GM21723 (cell line): ENCODE data around the gene CPEB3.
A peak's percentile ranks its signal among the peaks of the same experiment; 100 is the strongest.
"Not testable (repeated sequence)": the region's sequence is repeated elsewhere in the genome, so short reads cannot be mapped to it uniquely, and the experiment has no call there.

ENCODE experiments used
- ATAC-seq: cut with Tn5 transposase; IDR thresholded peaks from one replicate; pipeline ENCODE4 v1.9.1; 2021; ENCODE audit warnings: mild to moderate bottlenecking, moderate library complexity; ENCODE audit not compliant: unreplicated experiment

CPEB3 gene

GRCh38 chr10:92216608-92217007 lies 74.3 kb downstream of the CPEB3 start:
- not testable (repeated sequence) for ATAC-seq

DNA sequence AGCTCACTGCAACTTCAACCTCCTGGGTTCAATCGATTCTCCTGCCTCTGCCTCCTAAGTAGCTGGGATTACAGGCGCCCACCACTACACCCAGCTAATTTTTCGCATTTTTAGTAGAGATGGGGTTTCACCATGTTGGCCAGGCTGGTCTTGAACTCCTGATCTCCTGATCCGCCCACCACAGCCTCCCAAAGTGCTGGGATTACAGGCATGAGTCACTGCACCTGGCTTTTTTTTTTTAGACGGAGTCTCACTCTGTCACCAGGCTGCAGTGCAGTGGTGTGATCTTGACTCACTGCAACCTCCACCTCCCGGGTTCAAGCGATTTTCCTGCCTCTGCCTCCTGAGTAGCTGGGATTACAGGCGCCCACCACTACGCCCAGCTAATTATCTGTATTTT lies 75.7 kb downstream of the CPEB3 start:
- not testable (repeated sequence) for ATAC-seq

DNA sequence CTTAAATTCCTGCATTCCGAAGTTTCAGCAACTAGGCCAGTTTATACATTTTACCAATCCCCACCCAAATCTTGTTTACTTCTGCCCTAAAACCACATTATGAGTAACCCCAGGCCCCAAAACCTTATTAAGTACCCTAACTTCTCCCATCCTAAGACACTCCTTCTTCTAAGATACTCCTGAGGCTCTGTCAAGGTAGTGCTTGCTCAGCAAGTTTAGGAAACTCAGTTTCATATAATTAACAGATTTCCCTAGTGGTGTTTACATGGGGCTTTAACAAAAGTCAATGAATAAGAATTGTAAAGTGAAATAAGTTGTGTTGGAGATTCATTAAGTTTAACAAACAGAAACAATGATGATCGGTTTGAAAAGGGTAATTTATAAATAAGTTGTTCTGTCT lies 77.8 kb downstream of the CPEB3 start:
- no peak for ATAC-seq

- no peak for ATAC-seq
Observed at GRCh38 chr10:92208736-92209135, 82.1 kb downstream of the CPEB3 start.

- ATAC-seq: no peak
Observed at GRCh38 chr10:92208157-92208720, 82.6 kb downstream of the CPEB3 start.

GRCh38 chr10:92207061-92207460 lies 83.8 kb downstream of the CPEB3 start:
- ATAC-seq: no peak

- no peak for ATAC-seq
Observed at GRCh38 chr10:92203919-92204623, 86.8 kb downstream of the CPEB3 start.

DNA sequence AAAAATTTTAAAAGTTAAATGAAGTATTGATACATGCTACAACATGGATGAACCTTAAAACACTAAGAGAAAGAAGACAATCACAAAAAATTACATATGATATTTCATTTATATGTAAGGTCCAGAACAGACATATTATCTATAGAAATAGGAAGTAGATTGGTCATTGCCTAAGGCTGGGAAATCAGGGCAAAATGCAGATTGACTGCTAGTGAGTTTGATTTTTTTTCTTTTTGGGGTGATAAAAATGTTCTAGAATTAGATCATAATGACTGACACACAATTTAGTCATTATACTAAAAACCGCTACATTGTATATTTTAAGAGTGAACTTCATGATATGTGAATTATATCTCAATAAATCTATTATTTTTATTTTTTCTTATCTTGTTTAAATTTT lies 88.3 kb downstream of the CPEB3 start:
- ATAC-seq: no peak

DNA sequence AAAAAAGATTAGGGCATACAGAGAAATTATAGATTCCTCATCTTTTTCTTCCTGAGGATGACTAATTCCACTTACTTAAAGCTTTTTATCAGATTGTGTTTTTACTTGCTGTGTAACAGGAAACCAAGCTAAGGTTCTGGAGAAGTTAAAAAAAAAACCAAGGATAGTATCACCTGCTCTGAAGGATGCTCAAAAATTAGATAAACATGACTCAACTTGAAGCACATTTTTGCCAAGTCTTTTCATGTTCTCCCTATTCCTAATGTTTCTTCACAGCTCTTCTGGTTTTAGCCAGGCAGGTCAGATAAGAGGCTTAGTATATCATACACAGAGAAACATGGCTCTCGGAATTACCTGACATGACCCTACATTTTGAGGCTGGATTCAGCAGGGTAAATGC lies 90.3 kb downstream of the CPEB3 start:
- ATAC-seq: no peak

GRCh38 chr10:92187101-92187500 lies 103.8 kb downstream of the CPEB3 start:
- peak; percentile 61 for ATAC-seq

- no peak for ATAC-seq
Observed at GRCh38 chr10:92184977-92185376, 105.9 kb downstream of the CPEB3 start.

DNA sequence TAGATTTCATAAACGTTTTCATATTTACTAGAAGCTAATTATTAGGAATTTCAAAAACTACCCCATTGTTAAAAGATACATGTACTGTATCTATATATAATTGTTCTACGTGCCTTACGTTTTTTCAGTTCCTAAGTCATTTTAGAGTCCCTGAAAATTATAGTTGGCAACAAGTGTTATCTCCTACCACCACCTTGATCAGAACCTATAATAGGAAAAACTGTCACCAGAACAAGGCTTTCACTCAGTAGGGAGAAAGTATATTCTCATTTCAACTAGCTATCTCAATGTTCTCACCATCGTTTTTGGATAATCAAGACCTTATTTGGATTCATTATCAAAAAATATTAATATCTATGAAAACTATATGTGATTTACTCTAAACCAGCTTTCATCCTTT lies 107.7 kb downstream of the CPEB3 start:
- ATAC-seq: no peak

DNA sequence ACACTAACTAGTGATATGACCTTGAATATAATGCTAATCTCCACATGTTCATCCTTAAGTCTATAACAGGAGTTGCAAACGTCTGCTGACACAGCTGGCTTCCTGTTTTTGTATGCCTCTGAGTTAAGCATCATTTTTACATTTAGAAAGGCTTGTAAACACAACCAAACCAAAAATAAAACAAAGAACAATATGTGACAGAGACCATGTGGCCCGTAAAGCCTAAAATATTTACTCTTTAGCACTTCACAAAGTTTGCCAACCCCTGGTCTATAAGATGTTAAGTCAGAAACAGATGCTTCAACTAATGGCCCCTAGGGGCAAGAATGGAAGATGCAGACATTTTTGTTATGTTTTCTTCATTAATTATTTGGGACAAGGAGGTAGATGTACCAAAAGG lies 109.3 kb downstream of the CPEB3 start:
- ATAC-seq: no peak

DNA sequence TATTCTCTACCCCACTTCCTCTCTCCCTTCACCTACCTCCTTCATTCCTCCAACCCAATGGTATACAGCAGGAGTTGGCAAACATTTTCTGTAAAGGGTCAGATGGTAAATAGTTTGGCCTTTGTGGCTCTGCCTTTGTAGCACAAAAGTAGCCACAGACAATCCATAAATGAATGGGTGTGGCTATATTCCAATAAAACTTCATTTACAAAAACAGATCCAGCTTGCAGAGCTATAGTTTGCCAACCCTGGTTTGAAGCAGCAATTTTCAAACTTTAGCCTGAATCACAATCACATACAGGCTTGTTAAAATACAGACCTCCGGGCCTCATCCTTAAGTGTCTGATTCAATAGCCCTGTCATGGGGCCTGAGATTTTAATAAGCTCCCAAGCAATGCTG lies 110.5 kb downstream of the CPEB3 start:
- no peak for ATAC-seq

DNA sequence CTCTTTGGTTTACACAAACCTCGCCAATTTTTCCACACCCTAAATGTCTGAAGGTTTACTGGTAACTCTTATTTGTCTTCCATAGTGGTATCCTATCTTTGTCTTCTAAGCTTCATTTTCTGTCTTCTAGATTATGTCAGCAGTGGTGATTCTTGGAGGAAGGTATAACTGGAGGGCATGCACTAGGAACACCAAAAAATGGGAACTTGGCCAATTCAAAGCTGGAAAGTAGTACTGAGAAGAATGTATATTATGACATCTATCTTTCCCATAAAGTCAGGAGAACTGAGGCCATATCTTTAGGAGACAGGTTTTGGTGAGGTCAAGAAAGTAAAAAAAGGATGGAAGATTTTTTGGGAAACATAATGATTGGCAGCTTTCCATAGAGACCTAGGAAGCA lies 113.3 kb downstream of the CPEB3 start:
- ATAC-seq: no peak

DNA sequence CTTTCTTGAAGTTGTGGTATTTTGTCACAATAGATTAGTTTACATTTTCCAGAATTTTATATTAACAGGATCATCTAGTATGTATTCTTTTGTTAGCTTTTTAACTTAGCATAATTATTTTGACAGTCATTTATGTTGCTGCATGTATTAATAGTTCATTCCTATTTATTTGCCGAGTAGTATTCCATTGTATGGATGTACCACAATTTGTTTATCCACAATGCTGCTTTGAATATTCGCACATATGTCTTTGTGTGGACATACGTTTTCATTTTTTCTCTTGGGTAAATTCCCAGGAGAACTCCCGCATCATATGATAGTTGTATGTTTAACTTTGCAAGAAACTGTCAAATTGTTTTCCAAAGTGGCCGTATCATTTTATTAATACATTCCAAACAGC lies 115.7 kb downstream of the CPEB3 start:
- ATAC-seq: no peak

DNA sequence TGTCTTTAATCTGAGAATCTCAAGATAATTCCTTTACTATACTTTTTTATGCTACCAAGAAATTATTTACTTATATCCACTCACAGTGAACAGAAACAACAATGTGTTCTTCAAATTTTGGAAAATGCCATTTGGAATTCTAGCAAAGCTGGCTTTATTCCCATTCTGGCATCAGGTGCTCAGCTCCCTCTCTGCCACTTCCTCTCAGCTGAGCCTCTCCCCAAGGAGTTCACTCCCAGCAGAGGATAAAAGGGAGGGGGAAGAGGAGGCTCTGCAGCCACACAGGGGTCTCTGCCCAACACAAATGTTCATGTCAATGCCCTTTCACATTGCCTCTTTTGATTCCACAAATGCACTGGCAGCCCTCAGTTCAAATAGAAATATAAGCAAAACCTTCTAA lies 116.9 kb downstream of the CPEB3 start:
- no peak for ATAC-seq

GRCh38 chr10:92164036-92164696 lies 126.7 kb downstream of the CPEB3 start:
- ATAC-seq: no peak

DNA sequence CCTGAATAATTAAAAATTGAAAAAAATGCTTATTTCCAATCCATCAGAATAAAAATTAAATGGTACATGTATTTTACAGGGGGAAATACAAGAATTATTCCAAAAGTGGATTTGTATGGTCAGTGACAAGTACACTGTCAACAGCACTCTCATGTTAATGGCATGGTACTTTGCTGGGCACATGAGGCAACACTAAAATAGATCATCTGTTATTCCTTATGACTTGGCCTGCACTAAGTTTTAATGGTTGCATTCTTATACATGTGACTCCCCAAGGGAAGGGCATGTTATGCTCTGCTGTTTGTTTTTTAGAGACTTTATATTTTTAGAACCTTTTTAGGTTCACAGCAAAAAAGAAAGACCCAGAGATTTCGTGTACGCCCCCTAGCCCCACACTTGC lies 128.3 kb downstream of the CPEB3 start:
- no peak for ATAC-seq

GRCh38 chr10:92156874-92157773 lies 133.8 kb downstream of the CPEB3 start:
- ATAC-seq: no peak

DNA sequence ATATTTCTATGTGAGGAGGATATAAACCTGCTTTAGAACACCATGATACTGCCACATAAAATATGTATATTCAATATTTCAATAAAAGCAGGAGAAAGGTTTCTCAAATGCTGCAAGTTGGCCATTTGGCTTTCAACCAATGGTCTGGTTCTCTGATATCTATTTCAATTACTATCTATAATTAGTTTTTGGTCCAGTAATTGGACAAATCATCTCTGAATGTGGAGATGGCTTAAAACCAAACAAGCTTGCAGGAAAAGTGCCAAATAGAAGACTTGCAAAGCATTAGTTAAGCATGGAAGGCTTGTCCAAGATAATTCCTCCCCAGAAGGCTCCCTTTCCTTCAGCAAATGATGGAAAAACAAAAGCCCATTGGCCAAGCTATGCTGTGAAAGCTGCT lies 140.1 kb downstream of the CPEB3 start:
- ATAC-seq: no peak
